HK-2 (cell line): ENCODE measurements around the gene AP4E1.
"Not testable (repeated sequence)": the region's sequence is repeated elsewhere in the genome, so short reads cannot be mapped to it uniquely, and the experiment has no call there.

ENCODE experiments used
- DNase-seq: peaks from one replicate; pipeline ENCODE4 v3.0.0-alpha.2; 2018; ENCODE audit not compliant: unreplicated experiment

Gene AP4E1

DNA sequence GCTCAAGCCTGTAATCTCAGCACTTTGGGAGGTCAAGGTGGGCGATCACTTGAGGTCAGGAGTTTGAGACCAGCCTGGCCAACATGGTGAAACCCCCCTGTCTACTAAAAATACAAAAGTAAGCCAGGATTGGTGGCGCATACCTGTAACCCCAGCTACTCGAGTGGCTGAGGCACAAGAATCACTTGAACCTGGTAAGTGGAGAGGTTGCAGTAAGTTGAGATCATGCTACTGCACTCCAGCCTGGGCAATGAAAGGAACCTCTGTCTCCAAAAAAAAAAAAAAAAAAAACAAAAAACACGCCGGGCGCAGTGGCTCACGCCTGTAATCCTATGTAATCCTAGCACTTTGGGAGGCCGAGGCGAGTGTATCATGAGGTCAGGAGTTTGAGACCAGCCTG lies 18.9 kb upstream of the AP4E1 start:
- no peak for DNase-seq

DNA sequence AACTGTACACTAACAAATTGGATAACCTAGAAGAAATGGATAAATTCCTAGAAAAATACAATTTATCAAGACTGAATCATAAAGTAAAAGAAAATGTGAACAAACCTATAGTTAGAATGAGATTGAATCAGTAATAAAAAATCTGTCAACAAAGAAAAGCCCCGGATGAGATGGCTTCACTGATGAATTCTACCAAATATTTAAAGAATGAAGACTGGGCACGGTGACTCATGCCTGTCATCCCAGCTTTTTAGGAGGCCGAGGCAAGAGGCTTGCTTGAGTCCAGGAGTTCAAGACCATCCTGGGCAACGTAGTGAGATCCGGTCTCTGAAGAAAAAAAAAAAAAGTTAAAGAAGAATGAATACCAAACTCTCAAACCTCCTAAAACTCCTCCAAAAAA lies 17.7 kb upstream of the AP4E1 start:
- no peak for DNase-seq

DNA sequence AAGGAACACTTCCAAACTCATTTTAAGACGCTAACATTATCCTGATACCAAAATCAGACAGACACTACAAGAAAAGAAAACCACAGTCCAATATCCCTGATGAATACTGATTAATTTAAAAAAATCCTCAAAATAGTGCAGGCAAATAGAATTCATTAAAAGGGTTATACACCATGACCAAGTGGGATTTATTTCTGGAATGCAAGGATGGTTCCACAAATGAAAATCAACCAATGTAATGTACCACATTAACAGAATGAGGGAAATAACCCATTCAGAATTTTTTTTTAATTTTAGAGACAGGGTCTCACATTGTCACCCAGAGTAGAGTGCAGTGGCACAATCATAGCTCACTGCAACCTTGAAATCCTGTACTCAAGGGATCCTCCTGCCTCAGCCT lies 17.3 kb upstream of the AP4E1 start:
- no peak for DNase-seq

DNA sequence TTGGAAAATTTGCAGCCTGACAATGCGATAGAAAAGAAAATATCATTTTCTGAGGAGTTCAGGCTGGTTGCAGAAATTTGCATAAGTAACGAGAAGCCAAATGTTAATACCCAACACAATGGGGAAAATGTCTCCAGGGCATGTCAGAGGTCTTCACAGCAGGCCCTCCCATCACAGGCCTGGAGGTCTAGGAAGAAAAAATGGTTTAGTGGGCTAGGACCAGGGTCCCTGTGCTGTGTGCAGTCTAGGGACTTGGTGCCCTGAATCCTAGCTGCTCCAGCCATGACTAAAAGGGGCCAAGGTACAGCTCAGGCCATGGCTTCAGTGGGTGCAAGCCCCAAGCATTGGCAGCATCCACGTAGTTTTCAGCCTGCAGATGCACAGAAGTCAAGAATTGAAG lies 14.5 kb upstream of the AP4E1 start:
- no peak for DNase-seq

DNA sequence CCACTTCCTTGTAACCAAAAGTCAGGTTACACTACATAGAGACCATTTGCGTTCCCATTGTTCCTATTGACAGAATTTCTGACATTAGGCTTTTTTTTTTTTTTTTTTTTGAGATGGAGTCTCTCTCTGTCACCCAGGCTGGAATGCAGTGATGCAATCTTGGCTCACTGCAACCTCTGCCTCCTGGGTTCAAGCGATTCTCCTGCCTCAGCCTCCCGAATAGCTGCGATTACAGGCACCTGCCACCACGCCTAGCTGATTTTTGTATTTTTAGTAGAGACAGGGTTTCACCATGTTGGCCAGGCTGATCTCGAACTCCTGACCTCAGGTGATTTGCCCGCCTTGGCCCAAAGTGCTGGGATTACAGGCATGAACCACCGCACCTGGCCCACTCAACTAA lies 7.1 kb upstream of the AP4E1 start:
- not testable (repeated sequence) for DNase-seq

DNA sequence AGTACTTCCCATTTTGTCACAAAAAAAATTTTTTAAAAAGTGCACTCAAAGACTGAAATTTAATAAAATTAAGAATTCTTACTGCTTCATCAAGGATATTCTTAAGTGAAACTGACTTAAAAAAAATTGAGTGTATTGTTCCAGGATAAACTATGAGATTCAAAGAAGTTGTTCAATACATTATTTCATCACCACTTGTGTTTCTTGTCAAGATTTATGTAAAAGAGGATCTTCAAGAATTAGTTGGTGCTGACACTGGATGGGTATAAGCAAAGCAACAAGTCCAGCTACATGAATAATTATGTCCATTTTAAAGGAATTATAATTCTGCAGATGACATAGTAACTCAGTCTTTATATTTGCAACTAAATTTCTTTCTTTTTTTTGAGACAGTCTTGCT lies 4.3 kb upstream of the AP4E1 start:
- DNase-seq: no peak

DNA sequence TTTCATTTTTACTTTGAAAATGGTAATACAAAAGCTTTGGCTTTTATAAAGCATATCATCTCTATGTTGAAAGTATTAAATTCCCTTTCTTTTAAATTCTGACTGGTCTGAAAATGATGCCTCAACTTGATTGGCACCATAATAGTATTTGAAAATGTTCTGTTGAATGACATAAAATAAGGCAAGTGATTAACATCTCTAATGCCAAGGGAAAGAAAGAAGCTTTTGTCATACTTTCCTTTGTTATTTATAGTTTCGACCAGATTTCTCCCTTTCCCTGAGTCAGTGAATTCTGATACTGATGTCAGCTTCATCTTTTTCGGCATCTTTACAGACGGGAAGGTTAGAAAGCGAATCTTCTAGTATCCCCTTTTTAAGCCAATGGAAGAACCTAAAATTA lies 3.4 kb upstream of the AP4E1 start:
- no peak for DNase-seq

DNA sequence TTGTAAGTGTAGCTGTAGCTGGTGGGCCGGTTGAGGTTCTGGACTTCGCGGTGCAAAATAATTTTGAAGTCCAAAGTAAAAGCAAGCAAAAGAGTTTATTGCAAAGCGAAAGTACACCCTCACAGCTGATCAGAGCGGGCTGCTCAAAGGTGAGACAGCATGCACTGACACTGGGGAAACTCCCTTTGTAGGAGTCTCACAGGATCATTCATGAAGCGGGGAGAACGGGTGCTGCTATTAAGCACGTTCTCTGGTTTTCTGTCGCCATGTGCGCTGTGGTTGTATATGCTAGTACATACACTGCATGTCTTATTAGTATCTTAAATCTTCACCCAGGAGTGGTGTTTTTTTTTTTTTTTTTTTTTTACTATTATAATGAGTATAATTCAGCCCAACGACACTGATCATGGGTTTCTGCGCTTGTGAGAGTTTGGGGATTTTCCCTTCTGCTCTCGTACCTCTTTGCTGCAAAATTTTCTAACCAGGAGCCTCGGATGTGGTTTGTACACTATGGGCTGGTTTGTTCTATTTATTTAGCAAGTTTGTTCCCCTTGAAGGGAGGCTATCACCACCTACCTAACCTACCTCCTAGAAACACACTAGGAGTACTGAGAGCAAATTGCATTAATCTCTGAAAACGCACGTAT lies 1.4 kb upstream of the AP4E1 start:
- no peak for DNase-seq

DNA sequence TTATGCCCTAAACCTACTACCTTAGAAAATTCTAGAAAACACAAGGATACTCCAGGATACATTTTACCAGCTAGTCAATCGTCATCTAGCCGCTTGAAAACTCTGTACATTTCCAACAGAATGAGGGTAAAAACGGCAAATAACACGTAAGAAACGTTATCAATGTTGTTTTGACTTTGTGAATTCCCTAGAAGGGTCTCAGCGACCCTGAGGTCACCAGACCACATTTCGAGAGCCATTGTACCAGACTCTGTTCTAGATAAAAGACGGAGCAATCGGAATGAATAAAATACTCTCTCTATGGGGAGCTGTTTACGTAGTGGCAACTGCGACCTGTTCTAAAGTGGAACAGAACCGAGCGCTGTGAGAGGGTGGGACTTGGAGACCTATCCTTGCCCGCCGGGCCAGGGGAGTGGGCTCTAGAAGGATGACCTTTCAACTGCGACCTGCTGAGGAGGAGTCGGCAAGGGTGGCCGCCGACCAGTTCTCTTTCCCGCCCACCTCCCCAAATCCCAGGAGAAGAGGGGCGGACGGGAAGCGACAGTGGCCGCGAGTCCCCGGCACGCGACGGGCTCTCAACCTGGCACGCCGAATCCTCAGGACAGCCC lies 778 bp upstream of the AP4E1 start:
- no peak for DNase-seq

DNA sequence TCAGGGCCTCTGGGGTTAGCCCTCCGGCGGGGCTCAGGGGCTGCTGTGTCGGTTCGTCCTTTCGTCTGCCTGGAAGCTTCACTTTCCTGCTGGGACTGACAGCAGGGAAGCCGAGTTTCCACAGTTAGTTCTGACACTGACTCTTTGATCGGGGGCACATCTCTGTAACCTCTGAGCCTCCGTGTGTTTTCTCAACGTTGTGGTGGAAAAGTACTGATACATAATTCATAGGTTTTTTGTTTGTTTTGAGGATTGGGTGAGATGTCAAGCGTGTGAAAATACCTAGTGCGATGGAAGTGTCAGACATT lies 481 bp downstream of the AP4E1 start:
- DNase-seq: no peak

DNA sequence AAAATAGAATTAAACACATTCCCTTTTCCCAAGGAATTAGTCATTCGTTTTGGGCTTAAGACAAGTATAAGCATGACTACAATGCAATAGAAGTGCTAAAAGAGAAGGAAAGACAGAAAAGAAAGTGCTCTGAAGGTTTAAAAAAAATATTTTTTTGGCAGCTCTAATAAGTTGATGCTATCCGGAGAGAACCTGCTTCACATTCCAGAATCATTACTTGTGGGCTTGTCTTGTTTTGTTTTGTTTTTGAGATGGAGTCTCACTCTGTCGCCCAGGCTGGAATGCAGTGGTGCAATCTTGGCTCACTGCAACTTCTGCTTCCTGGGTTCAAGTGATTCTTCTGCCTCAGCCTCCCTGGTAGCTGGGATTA lies 1.9 kb downstream of the AP4E1 start:
- DNase-seq: not testable (repeated sequence)

DNA sequence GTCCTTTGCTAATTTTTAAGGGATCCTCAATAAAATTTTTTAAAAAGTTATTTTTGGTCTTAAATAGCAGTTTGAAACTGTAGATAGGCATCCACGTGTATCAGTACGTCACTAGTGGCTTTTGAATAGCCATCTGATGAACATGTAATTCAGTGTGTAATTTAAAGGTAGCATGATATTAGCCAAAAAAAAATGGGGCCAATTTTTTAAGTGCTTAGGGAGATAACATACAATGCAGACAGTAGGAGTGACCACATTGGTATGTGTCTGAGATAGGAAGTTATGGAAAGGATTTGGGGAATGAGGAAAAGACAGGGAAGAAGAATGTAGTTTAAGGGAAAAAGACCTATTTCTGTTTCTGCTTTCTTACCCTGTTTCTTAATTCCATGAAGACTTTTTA lies 2.5 kb downstream of the AP4E1 start:
- no peak for DNase-seq

DNA sequence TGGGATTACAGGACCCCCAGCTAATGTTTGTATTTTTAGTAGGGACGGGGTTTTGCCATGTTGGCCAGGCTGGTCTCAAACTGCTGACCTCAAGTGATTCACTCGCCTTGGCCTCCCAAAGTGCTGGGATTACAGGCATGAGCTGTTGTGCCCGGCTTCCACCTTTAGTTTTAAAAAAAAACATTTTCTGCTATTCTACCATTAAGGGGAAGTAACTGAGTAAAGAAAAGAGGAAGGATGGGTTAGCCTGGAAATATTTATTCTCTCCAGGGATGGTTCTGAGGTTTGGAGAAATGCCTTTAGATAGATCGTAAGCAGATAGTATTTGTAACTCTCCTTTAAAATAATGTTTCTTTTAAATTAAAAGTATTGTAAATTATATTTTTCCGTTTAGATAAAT lies 3.1 kb downstream of the AP4E1 start:
- no peak for DNase-seq

DNA sequence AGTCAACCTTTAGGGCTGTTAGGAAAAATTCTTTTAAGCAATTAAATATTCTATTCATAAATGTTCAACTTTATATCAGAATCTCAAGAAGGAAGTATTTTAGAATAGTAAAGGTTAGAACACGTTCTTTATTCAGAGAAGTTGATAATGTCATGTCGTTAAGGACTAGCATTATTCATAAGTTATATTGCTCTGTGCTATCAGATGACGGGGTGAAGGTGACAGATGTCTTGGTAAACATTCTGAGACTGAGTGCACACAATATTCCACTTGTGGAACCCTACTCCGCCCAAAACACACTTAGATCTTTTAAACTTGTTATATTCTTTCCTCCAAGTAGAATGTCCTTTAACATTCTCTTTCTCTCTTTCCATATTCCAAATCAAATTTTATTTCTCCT lies 7.9 kb downstream of the AP4E1 start:
- no peak for DNase-seq

DNA sequence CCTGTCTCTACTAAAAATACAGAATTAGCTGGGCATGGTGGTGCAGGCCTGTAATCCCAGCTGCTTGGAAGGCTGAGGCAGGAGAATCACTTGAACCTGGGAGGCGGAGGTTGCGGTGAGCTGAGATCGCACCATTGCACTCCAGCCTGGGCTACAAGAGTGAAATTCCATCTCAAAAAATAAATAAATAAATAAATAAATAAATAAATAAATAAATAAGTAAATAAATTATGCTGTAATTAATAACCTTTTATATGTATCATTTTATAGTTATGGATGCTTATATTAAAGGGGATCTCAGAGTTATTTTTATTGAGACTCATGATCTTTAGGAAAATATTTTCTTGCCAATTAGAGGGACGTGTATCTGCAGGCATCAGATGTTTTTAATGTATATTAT lies 10.9 kb downstream of the AP4E1 start:
- DNase-seq: not testable (repeated sequence)

DNA sequence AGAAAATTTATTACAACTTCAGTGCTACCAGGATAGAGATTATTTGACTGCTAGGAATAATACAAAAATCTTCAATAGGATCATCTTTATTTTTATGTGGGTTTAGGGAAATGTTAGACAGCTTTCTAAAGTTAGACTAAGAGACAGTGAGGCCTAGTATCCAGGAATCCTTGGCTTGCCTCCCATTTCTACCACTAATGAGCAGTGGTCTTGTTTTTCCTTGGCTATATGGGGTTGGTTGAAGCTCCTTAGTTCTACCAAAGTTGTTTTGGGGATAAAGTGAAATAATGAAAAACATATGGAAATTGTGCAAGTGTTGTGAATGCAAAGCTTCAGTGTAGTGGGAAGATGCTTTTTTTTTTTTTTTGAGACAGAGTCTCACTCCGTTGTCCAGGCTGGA lies 16.8 kb downstream of the AP4E1 start:
- no peak for DNase-seq

DNA sequence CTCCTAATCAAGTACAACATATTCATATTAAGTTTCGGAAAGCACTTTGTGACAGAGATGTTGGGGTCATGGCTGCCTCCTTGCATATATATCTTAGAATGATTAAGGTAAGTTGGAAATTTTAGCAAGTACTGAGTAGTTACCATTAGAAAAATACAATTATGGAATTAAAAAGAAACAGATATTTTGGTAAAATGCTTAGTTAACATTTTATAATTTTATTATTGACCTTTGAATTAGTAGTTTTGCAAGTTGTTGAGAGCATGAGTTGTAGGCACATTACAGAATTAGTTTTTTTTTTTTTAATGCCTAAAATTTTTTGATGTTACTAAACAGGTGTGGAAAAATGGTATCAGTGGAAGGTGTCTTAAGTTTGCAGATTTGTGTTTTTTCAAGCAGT lies 20.6 kb downstream of the AP4E1 start:
- DNase-seq: no peak

DNA sequence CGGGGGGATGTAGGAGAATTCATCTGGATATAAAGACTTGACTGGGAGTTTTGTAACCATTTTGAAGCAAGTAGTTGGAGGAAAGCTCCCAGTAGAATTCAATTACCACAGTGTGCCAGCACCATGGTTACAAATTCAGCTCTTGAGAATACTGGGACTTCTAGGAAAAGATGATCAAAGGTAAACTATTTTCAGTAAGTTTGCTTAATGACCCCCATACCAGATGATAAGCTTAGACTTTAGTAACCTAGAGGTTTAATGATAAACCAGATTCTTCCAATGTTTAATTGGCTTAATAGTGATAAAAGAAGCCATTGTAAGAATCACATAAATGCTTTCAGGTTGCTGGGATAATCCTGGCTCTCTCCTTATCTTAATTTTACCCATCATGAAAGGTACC lies 22.3 kb downstream of the AP4E1 start:
- DNase-seq: no peak

DNA sequence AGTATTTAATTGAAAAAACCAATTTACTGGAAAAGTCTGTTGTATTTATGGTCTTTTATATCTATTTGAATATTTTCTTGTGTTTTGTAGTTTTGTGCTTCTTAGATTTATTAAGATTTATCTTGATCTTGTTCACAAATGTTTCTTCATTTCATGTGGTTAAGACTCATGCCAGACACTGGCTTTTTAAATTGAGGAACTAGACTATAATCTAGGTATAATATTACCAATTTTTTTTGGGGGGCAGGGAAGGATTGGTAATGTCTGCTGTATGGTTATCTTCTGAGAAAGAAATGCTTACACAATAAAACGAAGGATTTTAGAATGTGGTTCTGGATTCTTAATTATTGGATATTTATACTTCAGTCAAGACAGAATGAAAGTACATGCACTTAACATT lies 24.9 kb downstream of the AP4E1 start:
- DNase-seq: no peak

DNA sequence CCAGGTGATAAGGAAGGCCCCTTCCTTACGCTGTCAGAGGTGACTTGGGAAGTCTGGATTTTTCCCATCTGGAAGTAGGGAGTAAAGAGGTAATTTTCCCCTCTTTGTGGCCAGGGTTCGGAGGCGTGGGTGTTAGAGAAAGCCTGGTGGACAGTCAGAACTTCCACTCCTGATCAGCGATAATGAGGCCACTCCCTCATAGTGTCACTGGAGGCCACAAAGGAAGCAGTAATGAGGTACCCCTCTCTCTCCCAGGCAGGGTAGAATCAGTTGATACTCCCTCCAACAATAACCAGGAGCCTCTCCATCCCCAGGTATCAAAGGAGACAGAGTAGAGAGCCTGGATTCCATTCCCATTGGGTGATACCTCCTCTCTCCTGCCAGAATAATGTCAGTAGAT lies 30.0 kb downstream of the AP4E1 start:
- no peak for DNase-seq

DNA sequence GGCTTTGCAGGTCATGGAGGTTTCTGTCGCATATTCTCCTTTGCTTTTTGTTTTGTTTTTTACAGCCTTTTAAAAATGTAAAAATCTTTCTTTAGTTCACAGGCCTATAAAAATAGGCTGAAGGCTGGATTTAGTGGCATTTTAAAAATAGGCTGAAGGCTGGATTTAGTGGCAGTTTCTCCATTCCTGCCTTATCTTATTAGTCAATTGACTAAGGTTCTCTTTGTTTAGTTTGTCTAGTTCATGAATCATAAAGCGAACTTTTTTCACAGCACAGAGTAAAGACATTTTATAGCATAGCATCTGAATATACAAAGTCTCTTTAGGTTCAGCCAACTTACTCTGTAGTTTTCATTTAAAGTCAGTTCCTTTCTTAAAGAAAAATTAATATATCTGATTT lies 31.4 kb downstream of the AP4E1 start:
- DNase-seq: no peak

DNA sequence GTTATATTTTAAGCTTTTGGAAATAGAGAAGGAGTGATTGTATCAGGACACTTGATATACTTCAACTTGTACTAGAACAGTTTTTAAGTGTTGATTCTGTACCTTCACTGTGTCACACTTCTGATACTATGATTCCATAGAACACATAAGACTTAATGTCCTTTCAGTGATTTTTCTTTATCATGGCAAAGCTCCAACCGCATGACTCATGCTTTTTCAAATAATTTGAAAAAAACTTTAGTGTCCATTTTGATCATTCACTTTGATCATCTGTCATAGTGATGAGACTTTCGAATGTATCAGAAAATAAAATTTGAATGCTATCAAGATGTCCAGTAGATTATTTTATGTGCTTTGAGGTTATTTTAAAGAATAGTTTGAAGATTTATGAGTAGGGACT lies 32.0 kb downstream of the AP4E1 start:
- DNase-seq: no peak

DNA sequence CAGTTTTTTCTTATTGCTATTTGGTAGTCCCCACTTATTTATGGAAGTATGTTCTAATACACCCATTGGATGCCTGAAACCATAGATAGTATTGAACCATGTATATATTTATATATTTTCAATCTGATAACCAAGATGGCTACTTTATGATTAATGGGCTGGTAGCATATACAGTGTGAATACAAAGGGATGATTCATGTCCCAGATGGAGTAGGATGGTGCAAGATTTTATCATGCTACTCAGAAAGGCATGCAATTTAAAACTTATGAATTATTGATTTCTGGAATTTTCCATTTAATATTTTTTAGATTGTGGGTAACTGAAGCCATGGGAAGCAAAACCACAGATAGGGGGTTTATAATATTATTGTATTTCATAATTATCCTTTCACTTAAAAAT lies 35.2 kb downstream of the AP4E1 start:
- DNase-seq: no peak

DNA sequence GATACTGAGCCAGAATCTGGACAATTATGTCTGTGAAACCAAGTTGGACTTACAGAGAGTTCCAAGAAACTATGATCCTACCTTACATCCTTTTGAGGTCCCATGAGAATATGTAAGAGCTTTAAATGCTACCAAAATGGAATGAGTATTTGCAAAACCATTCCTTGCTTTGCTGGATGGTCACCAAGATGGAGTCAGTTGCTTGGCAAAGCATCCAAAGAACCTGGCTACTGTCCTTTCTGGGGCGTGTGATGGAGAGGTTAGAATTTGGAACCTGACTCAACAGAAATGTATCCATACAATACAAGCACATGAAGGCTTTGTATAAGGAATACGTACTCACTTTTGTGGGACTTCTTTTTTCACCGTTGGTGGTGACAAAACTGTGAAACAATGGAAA lies 36.2 kb downstream of the AP4E1 start:
- DNase-seq: no peak

DNA sequence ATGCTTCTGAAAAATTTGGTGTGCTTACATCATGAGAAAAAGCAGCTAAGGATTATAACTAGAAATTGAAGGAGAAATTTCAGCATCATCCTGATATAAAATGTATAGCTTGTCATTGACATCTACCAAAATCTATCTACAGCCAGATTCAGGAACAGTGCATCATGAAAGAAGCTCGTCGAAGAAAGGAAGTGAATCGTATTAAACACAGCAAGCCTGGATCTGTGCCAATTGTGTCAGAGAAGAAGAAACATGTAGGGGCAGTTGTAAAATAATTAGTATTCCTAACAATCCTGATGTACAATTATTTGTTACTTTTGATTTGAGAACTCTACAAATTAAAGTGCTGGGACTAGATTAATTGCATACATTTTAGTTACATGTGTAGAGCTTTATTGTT lies 37.2 kb downstream of the AP4E1 start:
- DNase-seq: no peak
